Suprapubic skin (tissue), 4 donors: Measurements from ENCODE around the gene KDM8.

Experiments
- CTCF ChIP-seq, 2 donors: fragments of 200-600 bp in 1 of 2; fragments of 450-650 bp in 1 of 2; sonication (generic) in 1 of 2; IDR thresholded peaks; one replicate each; pipeline ENCODE4 v1.5.1; 2016 to 2019; ENCODE audit warnings: antibody characterized with exemption in 2 of 2, mild to moderate bottlenecking in 1 of 2, moderate library complexity in 1 of 2
- EP300 ChIP-seq: sonication (generic); formaldehyde crosslinking; IDR thresholded peaks from one replicate; pipeline ENCODE4 v1.6.1; 2017; ENCODE audit warnings: antibody characterized with exemption
- POLR2A ChIP-seq, 2 donors: fragments of 450-650 bp; IDR thresholded peaks; one replicate each; pipeline ENCODE4 v1.6.1; 2017; ENCODE audit warnings: antibody characterized with exemption in 2 of 2, mild to moderate bottlenecking in 2 of 2, moderate library complexity in 2 of 2
- POLR2AphosphoS5 ChIP-seq, 3 donors: sonication (generic); formaldehyde crosslinking; IDR thresholded peaks; one replicate each; pipeline ENCODE4 v1.6.1; 2017; ENCODE audit warnings: antibody characterized with exemption in 3 of 3

- TF ChIP-seq POLR2AphosphoS5 (IDR thresholded peaks at IDR 0.05) (no peak), CTCF (IDR thresholded peaks at IDR 0.05) (no peak), POLR2A (IDR thresholded peaks at IDR 0.05) (no peak), EP300 (no peak)
Measured at GRCh38 chr16:27223226-27223610, 19.9 kb downstream of the KDM8 start.
